ENCODE data around the gene SPON2.

The SPON2 gene

DNA sequence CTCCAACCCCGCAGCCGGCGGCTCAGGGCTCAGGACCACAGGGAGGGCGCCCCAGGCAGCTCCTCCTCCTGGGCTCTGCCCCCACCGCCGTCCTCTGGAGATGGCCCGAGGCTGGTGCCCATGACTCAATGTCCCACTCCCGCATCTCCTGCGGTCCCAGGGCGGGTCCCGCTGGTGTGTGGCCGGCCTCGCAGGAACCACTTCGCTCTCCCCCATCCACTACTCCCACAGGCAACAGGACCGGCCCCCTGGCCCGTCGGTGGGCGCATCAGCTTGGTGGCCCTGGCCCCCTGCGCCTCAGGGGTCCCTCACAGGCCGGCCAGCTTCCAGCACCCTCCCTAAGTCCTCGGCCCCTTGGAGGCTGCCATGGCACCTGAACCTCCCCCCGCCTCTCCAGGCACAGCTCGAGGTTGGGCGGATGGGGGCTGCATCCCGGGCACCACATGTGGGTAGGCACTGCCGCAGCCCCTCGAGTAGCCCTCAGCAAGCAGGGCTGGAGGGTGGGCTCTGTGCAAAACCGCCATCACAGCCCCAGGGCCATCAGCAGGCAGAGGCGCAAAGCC, 22.8 kb upstream of the SPON2 start:
- DNase-seq (ENCODE audit: low read depth in 1 of 2, low spot score in 1 of 2) = no peak

DNA sequence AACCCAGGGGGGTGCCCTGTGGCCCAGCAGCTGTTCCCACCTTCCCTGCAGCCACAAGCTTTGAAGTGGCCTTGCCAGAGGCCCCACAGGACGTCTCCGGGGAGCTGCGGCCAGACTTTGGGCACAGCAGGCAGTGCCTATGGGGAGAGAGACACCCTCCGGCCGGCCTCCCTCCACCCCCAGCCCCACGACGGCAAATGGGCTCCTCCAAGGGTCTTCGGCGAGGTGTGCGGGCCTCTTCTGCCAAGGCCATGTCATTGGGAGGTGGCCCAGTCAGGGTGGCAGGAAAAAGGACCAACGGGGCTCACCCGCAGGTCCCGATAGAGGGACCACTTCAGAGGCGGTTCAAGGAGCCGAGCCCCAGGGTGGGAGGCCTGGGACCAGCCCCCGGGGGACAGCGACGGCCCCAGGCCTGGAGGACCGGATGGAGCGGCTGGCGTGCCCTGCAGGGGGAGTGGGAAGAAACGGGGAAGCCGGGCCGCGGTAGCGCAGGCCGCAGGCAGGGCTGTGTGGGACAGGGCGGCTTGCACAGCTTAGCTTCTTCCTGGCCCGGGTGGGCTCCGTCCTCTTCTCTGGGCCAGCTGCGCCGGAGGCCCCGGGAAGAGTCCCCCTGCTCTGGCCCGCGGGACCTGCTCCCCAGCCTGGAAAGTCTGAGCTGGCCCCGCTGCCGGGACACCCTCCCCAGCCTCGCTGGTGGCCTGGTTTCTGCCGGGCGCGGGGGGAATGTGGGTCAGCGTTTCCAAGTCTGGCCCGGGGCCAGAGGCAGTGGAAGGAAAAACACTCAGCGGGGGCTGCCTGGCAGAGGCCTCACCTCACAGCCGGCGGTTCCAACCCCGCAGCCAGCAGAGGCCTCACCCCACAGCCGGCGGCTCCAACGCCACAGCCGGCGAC, 21.9 kb upstream of the SPON2 start:
- no peak for DNase-seq (ENCODE audit: low read depth in 1 of 2, low spot score in 1 of 2)

DNA sequence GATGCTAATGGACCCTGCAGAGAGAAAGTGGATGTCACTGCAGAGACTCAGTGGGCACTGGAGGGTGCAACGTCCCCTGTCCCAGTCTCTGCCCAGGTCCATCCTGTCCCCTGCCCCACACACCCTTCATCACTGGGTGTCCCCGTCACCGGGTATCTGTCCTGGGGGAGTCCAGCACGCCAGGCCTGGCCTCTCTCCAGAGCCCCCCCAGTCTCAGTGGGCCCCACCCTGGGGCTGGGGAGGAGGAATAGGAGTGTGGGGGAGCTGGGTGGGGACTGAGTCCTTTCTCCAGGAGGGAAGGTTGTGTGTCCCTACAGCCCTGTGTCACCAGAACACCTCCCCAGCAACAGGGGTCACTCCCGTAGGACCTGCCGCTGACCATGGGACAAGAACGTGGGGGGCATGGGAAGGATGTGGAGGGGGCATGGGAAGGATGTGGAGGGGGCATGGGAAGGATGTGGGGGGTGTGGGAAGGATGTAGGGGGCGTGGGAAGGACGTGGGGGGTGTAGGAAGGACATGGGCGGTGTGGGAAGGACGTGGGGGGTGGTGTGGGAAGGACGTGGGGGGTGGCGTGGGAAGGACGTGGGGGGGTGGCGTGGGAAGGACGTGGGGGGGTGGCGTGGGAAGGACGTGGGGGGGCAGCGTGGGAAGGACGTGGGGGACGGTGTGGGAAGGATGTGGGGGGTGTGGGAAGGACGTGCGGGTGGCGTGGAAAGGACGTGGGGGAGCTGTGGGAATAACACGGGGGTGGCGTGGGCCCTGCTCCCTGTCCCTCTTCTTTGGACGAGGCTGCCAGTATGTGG, 21.0 kb upstream of the SPON2 start:
- no peak for DNase-seq (ENCODE audit: low read depth in 1 of 2, low spot score in 1 of 2)

DNA sequence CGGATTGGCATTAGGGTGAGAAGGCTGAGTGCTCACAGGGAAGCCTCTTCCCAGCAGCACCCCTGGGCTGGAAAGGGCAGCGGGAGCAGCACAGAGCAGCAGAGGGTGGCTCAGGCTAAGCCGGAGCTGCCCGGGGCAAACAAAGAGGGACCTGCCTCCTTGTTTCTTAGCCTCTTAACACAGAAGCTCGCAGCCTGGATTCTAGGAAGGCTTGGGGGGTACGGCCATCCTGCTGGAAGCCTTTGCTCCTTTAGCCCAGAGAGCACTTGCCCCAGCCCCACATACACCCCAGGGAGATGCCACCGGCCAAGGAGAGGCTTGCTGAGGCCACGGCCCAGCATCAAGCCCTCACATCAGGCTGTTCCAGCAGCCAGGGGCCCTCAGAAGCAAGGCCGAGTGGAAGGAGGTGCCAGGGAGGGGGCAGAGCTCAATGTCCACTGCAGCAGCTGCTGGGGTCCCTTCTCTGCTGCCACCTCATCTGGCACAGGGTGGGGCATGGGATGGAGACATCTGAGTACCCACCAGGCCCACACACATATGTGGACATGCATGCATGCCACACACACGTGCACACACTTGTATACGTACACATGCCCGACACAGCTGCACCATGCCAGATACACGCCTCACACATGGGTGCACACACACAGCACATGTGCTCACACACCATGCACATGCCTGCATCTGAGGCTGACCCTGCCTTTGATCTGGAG, 20.3 kb upstream of the SPON2 start:
- DNase-seq (ENCODE audit: low read depth in 1 of 2, low spot score in 1 of 2) = no peak

DNA sequence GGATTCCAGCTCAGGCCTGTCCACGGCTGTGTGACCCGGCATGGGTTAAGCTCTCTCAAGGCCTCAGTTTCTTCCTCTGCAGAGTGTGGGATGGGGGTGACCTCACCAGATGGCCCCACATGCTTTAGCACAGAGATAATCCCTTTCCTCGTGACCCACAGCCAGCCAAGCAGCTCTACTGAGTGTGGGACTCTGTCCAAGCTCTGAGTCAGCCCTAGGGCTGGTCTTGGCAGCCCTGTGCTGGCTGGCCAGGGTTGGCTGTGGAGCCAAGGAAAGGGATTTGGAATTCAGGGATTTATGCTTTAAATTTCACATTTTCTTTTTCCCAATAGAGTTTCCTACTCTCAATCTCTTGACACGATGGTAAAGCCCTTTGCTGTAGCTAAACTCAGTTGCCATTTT, 19.7 kb upstream of the SPON2 start:
- no peak for DNase-seq (ENCODE audit: low read depth in 1 of 2, low spot score in 1 of 2)

DNA sequence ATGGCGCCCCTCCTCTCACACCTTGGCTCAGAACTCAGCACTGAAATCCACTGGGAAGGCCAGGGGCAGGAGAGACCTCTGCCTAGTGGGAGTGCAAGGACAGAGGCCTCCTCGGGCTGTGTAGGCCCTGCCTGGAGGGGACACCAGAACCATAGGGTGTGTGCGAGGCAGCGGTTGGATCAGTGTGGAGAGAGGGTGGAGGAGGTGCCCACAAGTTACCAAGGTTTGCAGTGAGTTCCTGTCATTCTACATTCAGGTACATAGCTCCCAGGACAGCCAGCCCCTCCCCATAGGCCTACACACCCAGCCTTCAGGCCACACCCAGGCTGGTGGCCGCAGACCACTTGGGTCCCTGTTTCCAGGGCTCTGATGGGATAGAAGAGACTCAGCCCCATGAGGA, 19.2 kb upstream of the SPON2 start:
- DNase-seq (ENCODE audit: low read depth in 1 of 2, low spot score in 1 of 2) = no peak

DNA sequence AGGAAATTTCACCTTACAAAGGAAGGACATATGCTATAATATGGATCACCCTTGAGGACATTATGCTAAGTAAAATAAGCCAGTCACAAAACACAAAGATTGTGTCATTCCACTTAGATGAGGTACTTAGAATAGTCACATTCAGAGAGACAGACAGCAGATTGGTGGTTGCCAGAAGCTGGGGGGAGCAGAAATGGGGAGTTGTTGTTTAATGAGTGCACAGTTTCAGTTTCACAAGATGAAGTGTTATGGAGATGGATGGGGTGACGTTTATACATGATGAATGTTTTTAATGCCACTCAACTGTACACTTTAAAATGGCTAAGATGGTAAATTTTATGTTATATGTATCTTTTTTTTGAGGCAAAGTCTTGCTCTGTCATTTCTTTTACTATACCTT, 14.8 kb upstream of the SPON2 start:
- no peak for DNase-seq (ENCODE audit: low read depth in 1 of 2, low spot score in 1 of 2)

DNA sequence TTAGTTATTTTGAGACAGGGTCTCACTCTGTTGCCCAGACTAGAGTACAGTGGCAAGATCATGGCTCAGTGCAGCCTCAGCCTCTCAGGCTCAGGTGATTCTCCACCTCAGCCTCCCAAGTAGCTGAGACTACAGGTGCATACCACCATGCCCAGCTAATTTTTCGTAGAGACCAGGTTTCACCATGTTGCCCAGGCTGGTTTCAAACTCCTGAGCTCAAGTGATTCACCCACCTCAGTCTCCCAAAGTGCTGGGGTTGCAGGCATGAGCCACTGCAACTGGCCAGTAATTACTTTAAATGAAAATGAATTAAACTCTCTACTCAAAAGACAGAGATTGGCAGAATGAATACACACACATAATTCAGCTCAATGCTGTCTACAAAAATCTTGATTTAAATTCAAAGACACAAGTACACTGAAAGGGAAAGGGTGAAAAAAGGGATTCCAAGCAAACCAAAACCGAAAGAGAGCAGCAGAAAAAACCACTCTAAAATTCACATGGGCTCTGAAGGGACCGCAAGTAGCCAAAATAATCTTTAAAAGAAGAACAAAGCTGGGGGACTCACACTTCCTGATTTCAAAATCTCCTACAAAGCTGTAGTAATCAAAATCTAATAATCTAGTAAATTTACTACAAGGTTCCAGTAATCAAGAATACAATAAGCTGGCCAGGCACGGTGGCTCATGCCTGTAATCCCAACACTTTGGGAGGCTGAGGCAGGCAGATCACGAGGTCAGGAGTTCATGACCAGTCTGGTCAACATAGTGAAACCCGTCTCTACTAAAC, 11.8 kb upstream of the SPON2 start:
- DNase-seq (ENCODE audit: low read depth in 1 of 2, low spot score in 1 of 2) = no peak

DNA sequence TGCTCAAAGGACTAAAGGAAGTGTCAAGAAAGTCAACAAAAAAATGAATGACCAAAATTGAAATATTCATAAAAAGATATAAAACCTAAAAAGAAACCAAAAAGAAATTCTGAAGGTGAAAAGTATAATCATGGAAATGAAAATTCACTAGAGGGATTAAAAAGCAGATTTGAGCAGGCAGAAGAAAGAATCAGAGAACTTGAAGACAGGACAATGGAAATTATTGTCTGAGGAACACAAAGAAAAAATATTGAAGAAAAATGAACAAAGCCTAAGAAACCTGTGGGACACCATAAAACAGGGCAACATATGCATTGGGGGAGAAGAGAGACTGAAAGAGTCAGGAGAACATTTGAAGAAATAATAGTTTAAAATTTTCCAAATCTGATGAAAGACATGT, 9.9 kb upstream of the SPON2 start:
- no peak for DNase-seq (ENCODE audit: low read depth in 1 of 2, low spot score in 1 of 2)

DNA sequence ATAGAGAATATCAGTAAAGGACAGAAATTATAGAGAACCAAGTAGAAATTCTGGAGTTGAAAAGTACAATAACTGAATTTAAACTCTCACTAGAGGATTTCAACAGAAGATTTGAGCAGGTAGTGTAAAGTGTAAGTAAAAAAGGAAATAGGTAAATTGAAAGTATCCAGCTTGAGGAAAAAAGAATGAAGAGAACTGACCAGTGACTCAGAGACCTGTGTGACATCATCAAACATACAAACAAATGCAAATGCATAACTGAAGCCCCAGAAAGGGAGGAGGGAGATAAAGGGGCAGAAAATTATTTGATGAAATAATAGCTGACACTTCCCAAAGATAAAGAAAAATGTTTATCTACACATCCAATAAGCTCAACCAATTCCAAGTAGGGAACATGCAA, 8.3 kb upstream of the SPON2 start:
- no peak for DNase-seq (ENCODE audit: low read depth in 1 of 2, low spot score in 1 of 2)

DNA sequence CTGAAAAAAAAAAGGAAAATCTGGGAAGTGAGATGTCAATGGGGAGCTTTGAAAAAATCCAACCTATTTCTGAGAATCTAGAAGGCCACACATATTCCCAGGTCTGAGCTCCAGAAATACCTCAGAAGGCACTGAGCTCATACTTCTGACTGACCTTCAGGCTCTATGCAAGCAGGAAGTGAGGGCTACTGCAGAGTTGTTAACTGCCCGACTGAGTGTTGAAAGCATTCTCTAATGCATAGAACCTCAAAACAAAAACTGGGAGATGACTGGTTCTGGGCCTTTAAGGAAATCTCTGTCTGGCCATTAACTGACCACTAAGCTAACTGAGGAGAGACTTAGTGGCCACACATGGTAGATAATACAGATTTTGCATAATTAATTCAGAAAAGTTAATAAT, 7.6 kb upstream of the SPON2 start:
- DNase-seq (ENCODE audit: low read depth in 1 of 2, low spot score in 1 of 2) = no peak

DNA sequence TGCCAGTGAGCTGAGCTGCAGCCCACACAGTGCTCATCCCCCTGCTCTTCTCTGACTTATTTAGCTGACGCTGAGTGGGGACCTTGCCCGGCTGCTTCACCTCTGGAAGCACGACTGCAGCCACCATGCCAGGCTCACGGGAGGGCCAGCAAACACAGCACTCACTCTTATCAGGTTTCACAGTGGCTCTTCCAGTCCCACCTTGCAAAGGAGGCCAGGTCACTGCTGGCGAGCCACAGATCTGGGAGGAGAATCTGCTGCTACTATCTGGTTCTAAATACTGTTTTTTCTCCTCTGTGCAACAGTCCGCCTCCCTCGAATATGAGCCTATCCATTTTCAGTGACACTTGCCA, 6.7 kb upstream of the SPON2 start:
- no peak for DNase-seq (ENCODE audit: low read depth in 1 of 2, low spot score in 1 of 2)

DNA sequence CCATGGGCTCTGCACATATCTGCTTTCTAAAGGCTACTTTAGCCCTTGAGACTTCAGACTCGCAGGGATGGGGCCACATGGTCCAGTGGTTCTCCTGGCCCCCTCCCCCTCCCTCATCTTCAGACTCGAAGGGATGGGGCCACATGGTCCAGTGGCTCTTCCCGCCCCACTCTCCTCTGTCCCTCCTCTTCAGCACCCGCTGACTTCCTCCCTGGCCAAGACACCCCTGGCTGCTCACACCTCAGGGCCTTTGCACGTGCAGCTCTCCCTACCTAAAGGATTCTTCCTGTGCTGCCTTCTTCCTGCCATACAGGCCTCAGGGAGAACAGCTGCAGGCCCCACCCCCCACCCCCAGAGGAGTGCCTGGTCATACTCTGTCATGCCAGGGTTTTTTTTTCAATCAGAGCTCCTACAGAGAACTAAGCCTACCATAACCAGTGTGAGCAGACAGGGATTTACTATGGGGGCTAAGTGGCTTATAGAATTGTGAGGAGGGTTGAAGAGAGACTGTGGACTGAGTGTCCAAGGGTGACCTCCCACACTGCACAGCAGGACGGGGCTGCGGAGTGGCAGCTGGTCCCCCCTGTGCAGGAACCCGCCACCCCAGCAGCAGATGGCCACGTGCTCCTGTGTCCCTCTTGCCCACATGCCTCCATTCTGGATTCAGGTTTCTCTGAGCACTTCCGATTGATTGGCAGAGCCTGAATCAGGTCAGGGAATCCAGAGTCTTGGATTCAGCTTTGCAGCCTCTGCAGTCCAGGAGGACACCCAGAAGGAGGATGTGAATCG, 6.1 kb upstream of the SPON2 start:
- no peak for DNase-seq (ENCODE audit: low read depth in 1 of 2, low spot score in 1 of 2)

DNA sequence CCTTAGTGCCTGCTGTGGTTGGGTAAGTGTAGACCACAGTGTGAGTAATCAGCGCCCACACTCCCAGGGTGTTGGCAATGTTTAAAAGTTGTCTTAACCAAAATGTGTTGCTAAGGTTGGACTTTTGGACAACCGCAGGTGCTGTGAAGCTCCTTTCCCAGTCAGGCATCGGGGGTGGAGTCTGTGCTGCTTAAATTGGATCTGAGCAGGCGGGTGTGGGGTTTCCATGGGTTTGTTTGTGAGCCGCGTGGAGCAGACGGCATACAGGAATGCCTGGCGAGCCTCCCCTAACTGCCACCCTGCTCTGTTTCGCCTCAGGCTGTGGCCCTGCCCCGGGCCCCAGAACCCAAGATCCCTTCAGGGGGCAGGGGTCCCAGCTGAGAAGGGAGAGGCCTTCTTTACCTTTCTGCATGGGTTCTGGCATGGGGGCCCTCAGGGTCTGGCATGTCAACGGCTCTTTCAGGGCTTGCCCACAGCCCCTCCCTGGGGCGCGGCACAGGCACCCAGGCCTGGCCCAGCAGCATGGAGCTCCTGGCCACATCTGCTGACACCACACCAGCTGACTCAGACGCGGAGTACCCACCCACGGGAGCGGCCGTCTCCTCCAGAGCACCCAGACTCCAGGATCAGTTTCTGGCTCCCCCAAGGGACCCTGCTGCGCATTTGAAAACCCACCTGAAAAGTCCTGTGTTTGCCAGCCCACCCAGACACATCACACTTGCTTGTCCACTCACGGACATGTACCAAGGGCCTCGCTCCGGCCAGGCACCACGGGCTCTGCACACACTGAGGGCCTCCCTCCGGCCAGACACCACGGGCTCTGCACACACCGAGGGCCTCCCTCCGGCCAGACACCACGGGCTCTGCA, 5.1 kb upstream of the SPON2 start:
- no peak for DNase-seq (ENCODE audit: low read depth in 1 of 2, low spot score in 1 of 2)

DNA sequence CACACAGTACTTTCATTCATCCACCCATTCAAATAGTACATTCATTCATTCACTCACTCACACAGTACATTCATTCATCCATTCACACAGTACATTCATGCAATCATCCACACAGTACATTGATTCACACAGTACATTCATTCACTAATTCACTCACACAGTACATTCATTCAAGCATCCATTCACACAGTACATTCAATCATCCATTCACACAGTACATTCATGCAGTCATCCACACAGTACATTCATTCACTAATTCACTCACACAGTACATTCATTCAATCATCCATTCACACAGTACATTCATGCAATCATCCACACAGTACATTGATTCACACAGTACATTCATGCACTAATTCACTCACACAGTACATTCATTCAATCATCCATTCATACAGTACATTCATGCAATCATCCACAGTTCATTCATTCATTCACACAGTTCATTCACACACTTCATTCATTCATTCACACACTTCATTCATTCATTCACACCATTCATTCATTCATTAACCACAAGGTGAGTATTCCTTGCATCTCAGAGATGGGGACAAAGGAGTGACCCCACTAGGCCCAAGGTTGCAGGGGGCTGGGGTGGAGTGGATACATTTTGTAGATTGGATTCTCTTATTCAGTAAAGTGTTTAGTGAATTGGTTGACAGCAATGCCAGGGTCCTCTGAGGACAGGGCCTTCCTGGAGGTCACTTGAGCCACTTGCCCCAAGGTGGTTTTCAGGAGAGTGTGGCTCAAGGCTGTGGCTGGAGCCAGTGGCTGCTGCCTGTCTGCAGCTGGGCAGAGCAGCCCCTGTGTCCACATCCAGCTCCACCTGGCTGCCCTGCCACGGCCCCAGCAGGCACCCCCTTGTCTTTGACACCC, 4.3 kb upstream of the SPON2 start:
- no peak for DNase-seq (ENCODE audit: low read depth in 1 of 2, low spot score in 1 of 2)

DNA sequence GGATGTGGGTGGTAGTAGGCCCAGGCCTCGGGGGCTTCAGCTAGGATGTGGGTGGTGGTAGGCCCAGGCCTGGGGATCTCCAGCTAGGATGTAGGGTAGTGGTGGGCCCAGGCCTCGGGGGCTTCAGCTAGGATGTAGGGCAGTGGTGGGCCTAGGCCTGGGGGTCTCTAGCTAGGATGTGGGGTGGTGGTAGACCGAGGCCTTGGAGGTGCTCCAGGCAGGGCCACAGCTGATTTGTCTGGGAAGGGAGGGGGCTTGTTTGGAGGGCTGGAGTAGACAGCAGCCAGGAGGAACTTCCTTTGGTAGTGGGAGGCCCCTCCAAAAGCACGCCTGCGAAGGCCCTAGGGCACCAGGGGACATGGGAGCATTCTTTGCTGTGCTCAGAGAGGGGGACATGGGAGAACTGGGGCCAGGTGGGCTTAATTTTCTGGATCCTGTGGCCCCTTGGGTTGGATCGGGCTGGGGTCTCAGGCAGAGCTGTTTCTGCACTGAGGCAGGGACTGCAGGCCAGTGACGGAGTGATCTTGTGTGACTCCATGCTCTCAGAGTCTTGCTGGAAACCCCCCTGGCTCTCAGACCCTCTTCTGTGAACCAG, 3.3 kb upstream of the SPON2 start:
- no peak for DNase-seq (ENCODE audit: low read depth in 1 of 2, low spot score in 1 of 2)

DNA sequence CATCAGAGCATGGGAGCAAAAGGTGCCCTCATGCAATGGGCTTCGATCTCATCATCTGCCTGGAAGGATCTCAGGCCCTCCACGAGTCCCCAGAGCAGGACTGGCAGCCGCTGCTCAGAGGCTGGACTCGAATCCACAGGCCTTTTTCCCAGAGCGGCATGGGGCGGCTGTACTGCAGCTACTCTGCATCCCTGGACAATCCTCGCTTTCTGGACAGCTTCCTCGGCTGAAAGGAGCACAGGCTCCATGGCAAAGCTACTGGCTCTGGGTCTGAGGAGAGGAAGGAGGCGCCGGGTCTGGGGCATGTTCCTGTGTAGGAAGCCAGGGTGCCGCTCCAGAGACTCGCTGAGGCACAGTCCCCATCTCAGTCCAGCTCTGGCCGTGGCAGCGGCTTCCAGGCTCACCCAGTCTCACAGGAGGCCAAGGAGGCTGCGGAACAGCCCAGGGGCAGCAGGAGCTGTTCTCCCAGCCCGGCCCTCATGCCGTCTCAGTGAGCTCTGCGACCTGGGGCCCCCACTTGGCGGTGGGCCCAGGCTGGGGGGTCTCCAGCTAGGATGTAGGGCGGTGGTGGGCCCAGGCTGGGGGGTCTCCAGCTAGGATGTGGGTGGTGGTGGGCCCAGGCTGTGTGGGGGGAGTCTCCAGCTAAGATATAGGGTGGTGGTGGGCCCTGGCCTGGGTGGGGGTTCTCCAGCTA, 2.7 kb upstream of the SPON2 start:
- no peak for DNase-seq (ENCODE audit: low read depth in 1 of 2, low spot score in 1 of 2)
